DMS153 treated with DMSO at 0.1 percent for 48 hours (cell line): Measurements from ENCODE around the gene MMP19.

Experiments
- DNase-seq: peaks from one replicate; lab custom pipeline; 2025; ENCODE audit not compliant: unreplicated experiment; lab: John Stamatoyannopoulos, UW

The MMP19 gene

DNA sequence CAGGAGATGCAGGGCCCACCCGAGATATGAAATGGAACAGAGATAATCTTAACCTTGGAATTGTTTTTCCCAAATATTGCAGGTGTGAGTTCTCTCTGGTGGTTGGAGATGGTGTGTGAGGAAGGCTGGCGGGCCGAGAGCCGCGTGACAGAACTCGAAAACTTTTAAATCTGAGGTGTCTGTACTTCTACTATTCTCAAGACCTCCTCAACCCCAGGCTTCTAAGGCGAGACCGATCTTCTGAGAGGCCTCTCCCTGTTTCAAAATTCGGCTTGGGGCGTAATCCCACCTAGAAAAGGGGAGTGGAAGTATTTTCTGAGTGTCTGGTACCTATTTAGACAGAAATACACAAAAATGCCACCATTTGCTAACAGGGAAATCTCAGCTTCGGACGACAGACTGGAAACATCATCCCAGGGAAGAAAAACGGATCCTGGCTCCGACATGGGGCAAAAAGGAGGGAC, 25.8 kb downstream of the MMP19 start:
- no peak for DNase-seq

GRCh38 chr12:55815473-55815872, 27.3 kb downstream of the MMP19 start:
- no peak for DNase-seq

- DNase-seq = no peak
These were observed 28.5 kb downstream of the MMP19 start for GRCh38 chr12:55814257-55814656.

GRCh38 chr12:55812088-55812487, 30.6 kb downstream of the MMP19 start:
- DNase-seq = no peak

DNA sequence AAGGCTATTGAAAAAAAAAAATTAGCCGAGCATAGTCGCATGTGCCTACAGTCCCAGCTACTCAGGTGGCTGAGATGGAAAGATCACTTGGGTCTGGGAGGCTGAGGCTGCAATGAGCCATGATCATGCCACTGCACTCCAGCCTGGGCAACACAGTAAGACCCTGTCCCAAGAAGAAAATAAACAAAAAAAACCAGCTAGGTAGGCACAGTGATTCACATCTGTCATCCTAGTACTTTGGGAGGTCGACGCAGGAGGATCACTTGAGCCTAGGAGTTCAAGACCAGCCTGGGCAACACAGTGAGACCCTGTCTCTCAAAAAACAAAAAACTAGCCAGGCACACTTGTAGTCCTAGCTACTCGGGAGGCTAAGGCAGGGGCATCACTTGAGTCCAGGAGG, 33.5 kb downstream of the MMP19 start:
- no peak for DNase-seq

DNA sequence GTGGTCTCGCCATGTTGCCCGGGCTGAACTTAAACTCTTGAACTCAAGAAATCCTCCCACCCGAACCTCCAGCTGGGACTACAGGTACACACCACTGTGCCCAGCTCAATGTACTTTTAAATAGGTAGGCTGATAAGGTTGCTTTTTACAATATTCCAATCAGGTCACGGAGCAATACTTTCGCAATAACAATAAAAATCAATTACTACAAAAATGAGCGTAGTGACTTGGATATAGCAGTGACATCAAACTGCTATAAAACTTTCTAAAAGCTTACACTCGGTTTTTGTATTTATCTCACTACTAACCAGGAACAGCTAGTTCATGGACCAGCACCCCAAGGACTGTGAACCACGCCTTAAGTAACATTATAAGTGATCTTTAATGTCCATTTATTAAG, 35.8 kb downstream of the MMP19 start:
- DNase-seq = no peak

- DNase-seq = no peak
These were observed 45.2 kb downstream of the MMP19 start for GRCh38 chr12:55797550-55797949.

- DNase-seq = peak; percentile 47
These were observed 45.7 kb downstream of the MMP19 start for GRCh38 chr12:55797068-55797467.

GRCh38 chr12:55795950-55796349, 46.8 kb downstream of the MMP19 start:
- DNase-seq = no peak

DNA sequence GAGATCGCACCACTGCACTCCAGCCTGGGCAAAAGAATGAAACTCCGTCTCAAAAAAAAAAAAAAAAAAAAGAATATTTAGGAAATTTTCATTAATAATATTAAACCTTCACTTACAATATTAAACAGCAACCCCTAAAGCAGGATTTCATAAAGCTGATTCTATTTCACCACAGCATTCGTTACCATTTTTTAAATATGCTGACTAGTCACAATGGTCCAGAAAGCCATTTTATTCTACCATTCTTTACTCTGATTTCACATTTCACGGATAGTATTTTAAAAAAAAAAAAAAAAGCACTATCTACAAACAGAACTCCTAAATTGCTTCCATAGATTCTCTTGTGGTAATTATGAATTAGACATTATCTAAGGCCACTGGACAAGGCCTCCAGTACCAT, 52.8 kb downstream of the MMP19 start:
- no peak for DNase-seq

DNA sequence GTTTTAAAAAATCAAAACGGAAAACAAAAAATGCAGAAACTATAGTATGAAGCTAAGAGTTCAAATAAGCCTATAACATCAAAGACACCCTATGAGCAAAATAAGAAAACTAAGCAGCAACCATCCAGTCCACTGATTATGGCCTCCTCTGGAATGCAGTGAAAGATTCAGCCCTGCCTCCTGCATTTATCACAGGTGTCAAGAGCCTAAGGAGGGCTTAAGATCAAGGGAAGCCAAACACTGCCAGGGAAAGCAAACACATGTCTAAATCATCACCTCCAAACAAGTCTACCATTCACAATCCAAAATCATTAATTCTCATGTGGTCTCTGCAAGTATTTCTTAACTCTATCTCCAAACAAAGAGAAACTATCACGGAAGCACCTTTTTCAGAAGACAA, 53.6 kb downstream of the MMP19 start:
- no peak for DNase-seq

DNA sequence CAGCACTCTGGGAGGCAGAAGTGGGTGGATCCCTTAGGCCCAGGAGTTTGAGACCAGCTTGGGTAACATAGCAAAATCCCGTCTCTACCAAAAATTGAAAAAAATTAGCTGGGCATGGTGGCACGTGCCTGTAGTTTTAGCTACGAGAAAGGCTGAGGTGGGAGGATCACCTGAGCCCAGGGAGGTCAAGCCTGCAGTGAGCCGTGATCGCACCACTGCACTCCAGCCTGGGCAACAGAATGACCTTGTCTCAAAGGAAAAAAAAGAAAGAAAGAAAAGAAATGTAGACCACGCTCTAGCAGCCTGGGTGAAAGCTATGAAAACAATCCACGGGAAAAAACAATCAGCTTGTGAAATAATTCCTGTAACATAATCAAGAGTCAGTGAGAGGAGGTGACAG, 54.2 kb downstream of the MMP19 start:
- no peak for DNase-seq
